SK-N-SH treated with all-trans-retinoic acid at 6 μM for 48 hours (cell line): ENCODE results near the gene LSM4.
A peak's percentile ranks its signal among the peaks of the same experiment; 100 is the strongest.

Source experiments
- ATAC-seq: fragments of 200-7000 bp; cut with Tn5 transposase; 3 replicates; pipeline ENCODE4 v1.9.1; 2020; ENCODE audit warnings: mild to moderate bottlenecking, moderate library complexity
- ARNTL ChIP-seq: fragments of 450-650 bp; formaldehyde crosslinking; IDR thresholded peaks from 2 replicates; pipeline ENCODE4 v1.5.0; 2020; ENCODE audit warnings: low read depth, mild to moderate bottlenecking, moderate library complexity, borderline replicate concordance
- CSDC2 ChIP-seq: fragments of 250-450 bp; sonication (Bioruptor Pico); IDR thresholded peaks from 2 replicates; pipeline ENCODE4 v1.5.0; 2020; ENCODE audit warnings: mild to moderate bottlenecking, moderate library complexity
- GLIS3 ChIP-seq: fragments of 250-450 bp; sonication (Bioruptor Pico); IDR thresholded peaks from 2 replicates; pipeline ENCODE4 v1.5.0; 2020; ENCODE audit warnings: mild to moderate bottlenecking, moderate library complexity
- ISL1 ChIP-seq: fragments of 250-450 bp; sonication (Bioruptor Pico); IDR thresholded peaks from 2 replicates; pipeline ENCODE4 v2.1.2; 2022; ENCODE audit warnings: mild to moderate bottlenecking, moderate library complexity
- OSR1 ChIP-seq: fragments of 250-450 bp; sonication (Bioruptor Pico); IDR thresholded peaks from 2 replicates; pipeline ENCODE4 v1.8.0; 2022; ENCODE audit warnings: moderate library complexity, mild to moderate bottlenecking, inconsistent platforms
- POU6F1 ChIP-seq: fragments of 250-450 bp; sonication (Bioruptor Pico); IDR thresholded peaks from 2 replicates; pipeline ENCODE4 v1.8.0; 2021; ENCODE audit warnings: low read depth, mild to moderate bottlenecking, moderate library complexity, borderline replicate concordance
- PPARA ChIP-seq: fragments of 250-450 bp; sonication (Bioruptor Pico); IDR thresholded peaks from 2 replicates; pipeline ENCODE4 v1.5.0; 2020; ENCODE audit warnings: mild to moderate bottlenecking, borderline replicate concordance
- RARB ChIP-seq: fragments of 250-450 bp; sonication (Bioruptor Pico); IDR thresholded peaks from 2 replicates; pipeline ENCODE4 v1.8.0; 2021; ENCODE audit warnings: mild to moderate bottlenecking, moderate library complexity
- SNAI2 ChIP-seq: fragments of 250-450 bp; sonication (Bioruptor Pico); IDR thresholded peaks from 2 replicates; pipeline ENCODE4 v1.5.0; 2020; ENCODE audit warnings: mild to moderate bottlenecking, moderate library complexity
- TCF4 ChIP-seq: fragments of 250-450 bp; sonication (Bioruptor Pico); IDR thresholded peaks from 2 replicates; pipeline ENCODE4 v1.8.0; 2021; ENCODE audit warnings: mild to moderate bottlenecking, moderate library complexity, borderline replicate concordance
- ZC3H10 ChIP-seq: fragments of 250-450 bp; sonication (Bioruptor Pico); IDR thresholded peaks from 2 replicates; pipeline ENCODE4 v1.5.1; 2021; ENCODE audit warnings: mild to moderate bottlenecking, moderate library complexity
- ZFP3 ChIP-seq: fragments of 250-450 bp; sonication (Bioruptor Pico); IDR thresholded peaks from 2 replicates; pipeline ENCODE4 v1.5.0; 2020; ENCODE audit warnings: mild to moderate bottlenecking, moderate library complexity
- ZFP30 ChIP-seq: fragments of 450-650 bp; formaldehyde crosslinking; IDR thresholded peaks from 2 replicates; pipeline ENCODE4 v1.5.0; 2022; ENCODE audit warnings: mild to moderate bottlenecking, moderate library complexity
- ZNF565 ChIP-seq: fragments of 450-650 bp; formaldehyde crosslinking; conservative IDR thresholded peaks from 2 replicates; pipeline ENCODE4 v1.5.0; 2020; ENCODE audit warnings: low read depth, mild to moderate bottlenecking, moderate library complexity
- ZNF70 ChIP-seq: fragments of 450-650 bp; formaldehyde crosslinking; IDR thresholded peaks from 2 replicates; pipeline ENCODE4 v1.5.0; 2020; ENCODE audit warnings: mild to moderate bottlenecking, moderate library complexity
- ZNF8 ChIP-seq: fragments of 450-650 bp; formaldehyde crosslinking; IDR thresholded peaks from 2 replicates; pipeline ENCODE4 v1.5.0; 2020; ENCODE audit warnings: mild to moderate bottlenecking, moderate library complexity
- TF ChIP-seq, protein P1 (sequence below): fragments of 250-450 bp; sonication (Bioruptor Pico); IDR thresholded peaks from 2 replicates; pipeline ENCODE4 v1.5.1; 2021; ENCODE audit warnings: mild to moderate bottlenecking, moderate library complexity
- TF ChIP-seq, protein P2 (sequence below): fragments of 250-450 bp; sonication (Bioruptor Pico); IDR thresholded peaks from 2 replicates; pipeline ENCODE4 v1.8.0; 2020; ENCODE audit warnings: mild to moderate bottlenecking, moderate library complexity, borderline replicate concordance

LSM4 gene

GRCh38 chr19:18306888-18307260 is 16.0 kb downstream of the LSM4 start (continued):
- TF ChIP-seq POU6F1 (CRISPR knock-in tag) (no peak), OSR1 (CRISPR knock-in tag) (no peak), ZC3H10 (no peak), ISL1 (CRISPR knock-in tag) (no peak), TCF4 (no peak), GLIS3 (CRISPR knock-in tag) (no peak), PPARA (CRISPR knock-in tag) (no peak), ZNF8 (CRISPR knock-in tag) (no peak)
- TF ChIP-seq, protein P1, sequence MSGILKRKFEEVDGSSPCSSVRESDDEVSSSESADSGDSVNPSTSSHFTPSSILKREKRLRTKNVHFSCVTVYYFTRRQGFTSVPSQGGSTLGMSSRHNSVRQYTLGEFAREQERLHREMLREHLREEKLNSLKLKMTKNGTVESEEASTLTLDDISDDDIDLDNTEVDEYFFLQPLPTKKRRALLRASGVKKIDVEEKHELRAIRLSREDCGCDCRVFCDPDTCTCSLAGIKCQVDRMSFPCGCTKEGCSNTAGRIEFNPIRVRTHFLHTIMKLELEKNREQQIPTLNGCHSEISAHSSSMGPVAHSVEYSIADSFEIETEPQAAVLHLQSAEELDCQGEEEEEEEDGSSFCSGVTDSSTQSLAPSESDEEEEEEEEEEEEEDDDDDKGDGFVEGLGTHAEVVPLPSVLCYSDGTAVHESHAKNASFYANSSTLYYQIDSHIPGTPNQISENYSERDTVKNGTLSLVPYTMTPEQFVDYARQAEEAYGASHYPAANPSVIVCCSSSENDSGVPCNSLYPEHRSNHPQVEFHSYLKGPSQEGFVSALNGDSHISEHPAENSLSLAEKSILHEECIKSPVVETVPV, result no peak

GRCh38 chr19:18306209-18306887 is 16.5 kb downstream of the LSM4 start:
- TF ChIP-seq GLIS3 (CRISPR knock-in tag) (no peak), ISL1 (CRISPR knock-in tag) (no peak), ZFP30 (no peak), CSDC2 (CRISPR knock-in tag) (no peak), TCF4 (no peak), ZFP3 (CRISPR knock-in tag) (no peak), ZNF70 (CRISPR knock-in tag) (no peak), RARB (CRISPR knock-in tag) (no peak), ZNF565 (CRISPR knock-in tag) (no peak), PPARA (CRISPR knock-in tag) (no peak)
- TF ChIP-seq, protein P1, result no peak
- TF ChIP-seq, protein P2, sequence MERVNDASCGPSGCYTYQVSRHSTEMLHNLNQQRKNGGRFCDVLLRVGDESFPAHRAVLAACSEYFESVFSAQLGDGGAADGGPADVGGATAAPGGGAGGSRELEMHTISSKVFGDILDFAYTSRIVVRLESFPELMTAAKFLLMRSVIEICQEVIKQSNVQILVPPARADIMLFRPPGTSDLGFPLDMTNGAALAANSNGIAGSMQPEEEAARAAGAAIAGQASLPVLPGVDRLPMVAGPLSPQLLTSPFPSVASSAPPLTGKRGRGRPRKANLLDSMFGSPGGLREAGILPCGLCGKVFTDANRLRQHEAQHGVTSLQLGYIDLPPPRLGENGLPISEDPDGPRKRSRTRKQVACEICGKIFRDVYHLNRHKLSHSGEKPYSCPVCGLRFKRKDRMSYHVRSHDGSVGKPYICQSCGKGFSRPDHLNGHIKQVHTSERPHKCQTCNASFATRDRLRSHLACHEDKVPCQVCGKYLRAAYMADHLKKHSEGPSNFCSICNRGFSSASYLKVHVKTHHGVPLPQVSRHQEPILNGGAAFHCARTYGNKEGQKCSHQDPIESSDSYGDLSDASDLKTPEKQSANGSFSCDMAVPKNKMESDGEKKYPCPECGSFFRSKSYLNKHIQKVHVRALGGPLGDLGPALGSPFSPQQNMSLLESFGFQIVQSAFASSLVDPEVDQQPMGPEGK (CRISPR knock-in tag), result no peak
- ATAC-seq, result no peak

GRCh38 chr19:18304458-18305310 is 18.2 kb downstream of the LSM4 start:
- peak; percentile 32; the same call in 1 of the 2 replicates for TF ChIP-seq ZFP3 (CRISPR knock-in tag)
- 0 out of 2 replicates have a peak, but pooled peaks have one; percentile 17 for TF ChIP-seq CSDC2 (CRISPR knock-in tag)
- peak; percentile 36; the same call in 1 of the 2 replicates for TF ChIP-seq TCF4
- no peak for TF ChIP-seq ARNTL (CRISPR knock-in tag)
- TF ChIP-seq ZFP30, result no peak
- TF ChIP-seq, protein P2 (CRISPR knock-in tag), result peak; percentile 52; the same call in 1 of the 2 replicates
- ATAC-seq, result peak; percentile 87

- ATAC-seq, result peak; percentile 4; the same call in 2 of the 3 replicates
- TF ChIP-seq SNAI2, result no peak
- TF ChIP-seq, all 23 proteins: peak for 0
Measured at GRCh38 chr19:18304208-18304457, 18.7 kb downstream of the LSM4 start.
